Chondrocyte (in vitro differentiated cells): ENCODE results near the gene AGER. TPM values are rescaled to one million over a fixed set of nuclear protein-coding genes. Genes with fewer than 3 reads are reported as not detected.

Experiments
- DNase-seq: peaks from one replicate; pipeline ENCODE4 v3.0.0; 2021; ENCODE audit warnings: mixed read lengths, low spot score
- H3K27ac Mint-ChIP-seq: one replicate; pipeline ENCODE4 v1.8.0; 2021; ENCODE audit warnings: mild to moderate bottlenecking, moderate library complexity, mixed read lengths; ENCODE audit not compliant: unreplicated experiment
- H3K27me3 Mint-ChIP-seq: 2 replicates; pipeline ENCODE4 v1.8.0; 2021; ENCODE audit warnings: low read depth, mixed read lengths
- H3K36me3 Mint-ChIP-seq: 2 replicates; pipeline ENCODE4 v1.8.0; 2021; ENCODE audit warnings: low read depth, mixed read lengths
- H3K4me1 Mint-ChIP-seq: 2 replicates; pipeline ENCODE4 v1.8.0; 2021; ENCODE audit warnings: low read depth, mild to moderate bottlenecking, mixed read lengths
- H3K4me3 Mint-ChIP-seq: one replicate; pipeline ENCODE4 v1.8.0; 2021; ENCODE audit warnings: mild to moderate bottlenecking, moderate library complexity, mixed read lengths; ENCODE audit not compliant: unreplicated experiment
- H3K9me3 Mint-ChIP-seq: 2 replicates; pipeline ENCODE4 v1.8.0; 2021; ENCODE audit warnings: low read depth, mixed read lengths
- total RNA-seq: library from RNA; stranded (reverse); gene quantifications from 3 replicates; pipeline ENCODE4 v1.2.1, GENCODE V29; 2021
- TF ChIP-seq, protein P1 (sequence below): fragments of 200-600 bp; sonication (generic); IDR thresholded peaks from 2 replicates; pipeline ENCODE4 v1.5.0; 2021; ENCODE audit warnings: antibody characterized with exemption, mild to moderate bottlenecking, moderate library complexity

The AGER gene
- total RNA-seq, 1 donor from 2014 or later = 2.6 TPM

DNA sequence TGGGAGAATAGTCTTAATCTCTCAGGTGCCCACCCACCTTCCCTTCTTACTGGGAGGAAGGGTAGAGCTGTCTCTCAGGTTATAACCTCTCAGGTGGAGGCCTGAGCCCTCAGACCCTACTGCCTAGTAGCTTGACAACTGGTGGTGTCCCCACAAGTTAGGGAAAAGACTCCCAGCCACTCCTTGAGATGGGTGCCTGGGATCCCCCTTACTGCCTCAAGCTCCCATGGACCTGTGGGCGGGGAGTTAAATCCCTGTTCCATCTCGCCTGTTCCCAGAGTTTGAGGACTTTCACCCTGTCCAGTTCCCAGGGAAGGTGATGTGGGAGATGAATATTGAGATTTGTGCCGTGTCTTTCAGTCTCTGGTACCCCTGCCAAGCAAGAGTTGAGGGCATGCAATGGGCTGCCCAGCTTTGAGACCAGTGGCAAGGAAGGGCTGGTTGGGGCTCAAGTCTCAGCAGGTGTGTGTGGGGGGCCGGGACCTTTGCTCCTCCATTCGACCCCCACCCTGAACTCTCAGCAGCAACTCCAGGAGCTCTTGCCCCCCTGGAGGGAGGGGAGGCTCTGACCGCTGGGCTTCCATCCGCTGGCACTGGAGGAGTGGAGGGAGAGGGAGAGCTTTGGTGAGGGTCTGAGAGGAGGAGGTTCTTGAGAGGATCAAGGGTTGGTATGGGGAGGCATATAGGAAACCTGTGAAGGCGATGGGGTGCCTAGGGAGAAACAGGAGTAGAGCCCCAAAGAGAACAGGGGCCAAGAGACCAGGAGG, 7.0 kb upstream of the AGER start:
- TF ChIP-seq, protein P1, sequence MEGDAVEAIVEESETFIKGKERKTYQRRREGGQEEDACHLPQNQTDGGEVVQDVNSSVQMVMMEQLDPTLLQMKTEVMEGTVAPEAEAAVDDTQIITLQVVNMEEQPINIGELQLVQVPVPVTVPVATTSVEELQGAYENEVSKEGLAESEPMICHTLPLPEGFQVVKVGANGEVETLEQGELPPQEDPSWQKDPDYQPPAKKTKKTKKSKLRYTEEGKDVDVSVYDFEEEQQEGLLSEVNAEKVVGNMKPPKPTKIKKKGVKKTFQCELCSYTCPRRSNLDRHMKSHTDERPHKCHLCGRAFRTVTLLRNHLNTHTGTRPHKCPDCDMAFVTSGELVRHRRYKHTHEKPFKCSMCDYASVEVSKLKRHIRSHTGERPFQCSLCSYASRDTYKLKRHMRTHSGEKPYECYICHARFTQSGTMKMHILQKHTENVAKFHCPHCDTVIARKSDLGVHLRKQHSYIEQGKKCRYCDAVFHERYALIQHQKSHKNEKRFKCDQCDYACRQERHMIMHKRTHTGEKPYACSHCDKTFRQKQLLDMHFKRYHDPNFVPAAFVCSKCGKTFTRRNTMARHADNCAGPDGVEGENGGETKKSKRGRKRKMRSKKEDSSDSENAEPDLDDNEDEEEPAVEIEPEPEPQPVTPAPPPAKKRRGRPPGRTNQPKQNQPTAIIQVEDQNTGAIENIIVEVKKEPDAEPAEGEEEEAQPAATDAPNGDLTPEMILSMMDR = no peak
- DNase-seq = no peak
- Mint-ChIP-seq H3K36me3 (peaks cover 6% of the 10 kb centered on the region), H3K4me1 (peaks cover 66% of the 10 kb centered on the region), H3K9me3 (no peaks in the 10 kb centered on the region), H3K27ac (peak overlapping the region; percentile 32), H3K4me3 (peak overlapping the region; percentile 19), H3K27me3 (no peaks in the 10 kb centered on the region)

DNA sequence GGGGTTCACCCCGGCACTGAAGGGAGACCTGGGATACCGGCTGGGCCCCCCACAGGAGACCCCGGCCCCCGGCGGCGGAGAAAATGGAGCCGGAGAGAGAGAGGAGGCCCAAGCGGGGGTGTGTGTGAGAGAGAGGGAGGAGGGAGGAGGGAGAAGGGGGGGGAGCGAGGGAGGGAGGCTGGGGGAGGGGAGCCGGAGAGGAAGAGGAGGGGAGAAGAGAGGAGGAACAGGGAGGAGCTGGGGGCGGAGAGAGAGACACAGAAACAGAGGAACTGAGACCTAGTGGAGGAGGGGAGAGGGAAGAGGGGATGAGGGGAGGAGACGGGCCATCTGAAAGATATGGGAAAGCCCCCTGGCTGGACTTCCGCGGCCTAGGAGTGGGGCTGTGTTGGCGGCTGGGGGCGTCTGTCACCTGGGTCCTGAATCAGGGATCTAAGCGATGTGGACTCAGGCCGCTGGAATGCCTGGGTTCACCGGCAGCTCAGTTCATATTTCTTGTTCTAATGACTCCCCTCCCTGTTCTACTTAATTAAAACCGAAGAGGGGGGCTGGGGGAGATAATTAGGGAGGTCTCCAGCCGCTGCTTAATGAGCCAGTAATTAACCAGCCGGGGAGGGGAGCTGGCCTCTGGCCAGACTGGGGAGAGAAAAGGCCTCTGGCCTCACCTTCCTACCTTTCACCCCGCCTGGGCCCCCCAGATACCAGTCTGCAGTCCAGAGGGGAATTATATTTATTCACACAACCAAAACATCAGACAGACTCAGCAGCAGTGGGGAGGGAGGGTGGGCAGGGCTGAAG, 6.2 kb upstream of the AGER start, which contains the start of gene PBX2:
TSS of gene PBX2 (minus strand) at position 149 of the 798 bp plus-strand sequence. CDS start 287 bp downstream, outside the sequence.
- peaks cover 10% of the 10 kb centered on the region for H3K36me3 Mint-ChIP-seq
- H3K4me3 Mint-ChIP-seq = peak within 1 kb of the TSS; percentile 92
- TF ChIP-seq, protein P1 = no peak
- no peaks in the 10 kb centered on the region for H3K27me3 Mint-ChIP-seq
- H3K4me1 Mint-ChIP-seq = peaks cover 72% of the 10 kb centered on the region
- DNase-seq = no peak
- no peaks in the 10 kb centered on the region for H3K9me3 Mint-ChIP-seq
- peak within 1 kb of the TSS; percentile 93 for H3K27ac Mint-ChIP-seq

DNA sequence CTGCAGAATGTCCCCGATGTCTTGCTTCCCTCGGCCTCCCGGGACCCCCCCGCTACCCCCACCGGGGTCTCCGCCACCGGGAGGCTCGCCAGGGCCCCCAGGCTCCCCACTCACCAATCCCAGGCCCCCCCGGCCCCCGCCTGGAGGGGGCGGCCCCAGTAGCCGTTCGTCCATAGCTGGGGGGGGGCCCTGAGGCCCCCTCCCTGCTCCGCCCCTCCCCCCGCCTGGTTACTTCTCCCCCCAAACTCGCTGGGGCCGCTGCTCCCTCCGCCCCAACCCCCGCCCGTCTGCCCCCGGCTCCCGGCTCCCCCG, 5.6 kb upstream of the AGER start:
- peaks cover 66% of the 10 kb centered on the region for H3K4me1 Mint-ChIP-seq
- H3K9me3 Mint-ChIP-seq = no peaks in the 10 kb centered on the region

DNA sequence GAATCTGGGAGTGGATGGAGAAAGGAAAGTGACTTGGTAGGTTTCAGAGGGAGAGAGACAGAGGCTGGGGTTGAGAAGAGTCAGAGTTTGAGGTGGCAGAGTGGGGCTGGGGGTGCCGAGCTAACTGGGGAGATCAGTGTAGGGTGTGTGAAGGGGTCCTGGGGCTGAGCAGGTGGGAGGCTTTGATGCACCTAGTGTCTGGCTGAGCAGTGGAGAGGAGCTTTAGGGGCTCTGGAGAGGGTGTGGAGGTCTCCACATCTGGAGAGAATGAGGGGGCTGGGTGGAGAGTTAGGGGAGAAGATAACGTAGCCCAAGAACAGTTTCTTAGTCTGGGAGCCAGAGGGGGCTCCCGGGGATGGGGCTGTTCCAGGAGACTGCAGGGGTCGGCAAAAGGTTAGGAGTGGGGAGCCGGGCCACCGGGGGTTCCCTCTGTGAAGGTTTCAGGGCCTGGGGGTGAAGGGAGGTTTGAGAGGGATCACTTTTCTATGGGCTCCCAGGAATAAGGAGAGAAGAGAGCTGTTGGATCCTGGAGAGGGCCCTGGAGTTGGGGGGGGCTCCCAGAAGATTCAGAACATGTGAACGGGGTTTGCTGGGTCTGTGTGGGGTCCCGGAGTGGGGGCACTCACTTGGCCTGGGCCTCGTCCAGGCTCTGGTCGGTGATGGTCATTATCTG, 5.2 kb upstream of the AGER start:
- Mint-ChIP-seq H3K27me3 (no peaks in the 10 kb centered on the region), H3K4me3 (peak overlapping the region; percentile 92), H3K27ac (peak overlapping the region; percentile 93), H3K36me3 (peaks cover 10% of the 10 kb centered on the region), H3K4me1 (peaks cover 64% of the 10 kb centered on the region), H3K9me3 (no peaks in the 10 kb centered on the region)
- TF ChIP-seq, protein P1 = no peak
- DNase-seq = no peak

More for the DNA sequence above, 5.6 kb upstream of the AGER start:
- H3K27me3 Mint-ChIP-seq = no peaks in the 10 kb centered on the region
- H3K4me3 Mint-ChIP-seq = peak overlapping the region; percentile 92
- peaks cover 10% of the 10 kb centered on the region for H3K36me3 Mint-ChIP-seq
- TF ChIP-seq, protein P1 = no peak
- no peak for DNase-seq
- H3K27ac Mint-ChIP-seq = peak overlapping the region; percentile 93
